Progenitor cell of endocrine pancreas (in vitro differentiated cells): Measurements from ENCODE around the gene MSANTD3. TPM values are rescaled to one million over a fixed set of nuclear protein-coding genes. Genes with fewer than 3 reads are reported as not detected.
"Not testable (repeated sequence)": the region's sequence is repeated elsewhere in the genome, so short reads cannot be mapped to it uniquely, and the experiment has no call there.

Experiments used
- DNase-seq: peaks from one replicate; pipeline ENCODE4 v3.0.0; 2021; ENCODE audit warnings: low spot score; ENCODE audit not compliant: unreplicated experiment
- H3K27ac Mint-ChIP-seq: 2 replicates; pipeline ENCODE4 v1.8.0; 2021; ENCODE audit warnings: mild to moderate bottlenecking, moderate library complexity, mixed read lengths
- H3K27me3 Mint-ChIP-seq: 2 replicates; pipeline ENCODE4 v1.8.0; 2021; ENCODE audit warnings: mixed read lengths
- H3K36me3 Mint-ChIP-seq: 2 replicates; pipeline ENCODE4 v1.8.0; 2022; ENCODE audit warnings: mixed read lengths; ENCODE audit not compliant: insufficient read depth
- H3K4me1 Mint-ChIP-seq: 2 replicates; pipeline ENCODE4 v1.8.0; 2021; ENCODE audit warnings: low read depth, mixed read lengths
- H3K4me3 Mint-ChIP-seq: 2 replicates; pipeline ENCODE4 v1.8.0; 2021; ENCODE audit warnings: low read depth, mild to moderate bottlenecking, moderate library complexity, mixed read lengths
- H3K9me3 Mint-ChIP-seq: 2 replicates; pipeline ENCODE4 v1.8.0; 2021; ENCODE audit warnings: low read depth, mixed read lengths
- long read RNA-seq: library from polyadenylated mRNA; unstranded; transcript quantifications from one replicate; pipeline ENCODE4 v2.0.0, GENCODE V29; 2020
- total RNA-seq: library from RNA; stranded (reverse); gene quantifications from 2 replicates; pipeline ENCODE4 v1.2.1, GENCODE V29; 2021
- TF ChIP-seq, protein P1 (sequence below): fragments of 200-600 bp; sonication (generic); IDR thresholded peaks from one replicate; pipeline ENCODE4 v1.5.0; 2021; ENCODE audit warnings: antibody characterized with exemption, mild to moderate bottlenecking; ENCODE audit not compliant: unreplicated experiment

Gene MSANTD3
- 39.8 and 44.2 TPM in 2 replicates for total RNA-seq
- long read RNA-seq, transcript MSANTD3-203 (3 exons, 1,362 nt) = major isoform, 19 of 25 reads
- long read RNA-seq, partial matches to known transcripts = 3 of 25 reads
- long read RNA-seq, other reads (novel, unspliced or antisense) = 3 of 25 reads

DNA sequence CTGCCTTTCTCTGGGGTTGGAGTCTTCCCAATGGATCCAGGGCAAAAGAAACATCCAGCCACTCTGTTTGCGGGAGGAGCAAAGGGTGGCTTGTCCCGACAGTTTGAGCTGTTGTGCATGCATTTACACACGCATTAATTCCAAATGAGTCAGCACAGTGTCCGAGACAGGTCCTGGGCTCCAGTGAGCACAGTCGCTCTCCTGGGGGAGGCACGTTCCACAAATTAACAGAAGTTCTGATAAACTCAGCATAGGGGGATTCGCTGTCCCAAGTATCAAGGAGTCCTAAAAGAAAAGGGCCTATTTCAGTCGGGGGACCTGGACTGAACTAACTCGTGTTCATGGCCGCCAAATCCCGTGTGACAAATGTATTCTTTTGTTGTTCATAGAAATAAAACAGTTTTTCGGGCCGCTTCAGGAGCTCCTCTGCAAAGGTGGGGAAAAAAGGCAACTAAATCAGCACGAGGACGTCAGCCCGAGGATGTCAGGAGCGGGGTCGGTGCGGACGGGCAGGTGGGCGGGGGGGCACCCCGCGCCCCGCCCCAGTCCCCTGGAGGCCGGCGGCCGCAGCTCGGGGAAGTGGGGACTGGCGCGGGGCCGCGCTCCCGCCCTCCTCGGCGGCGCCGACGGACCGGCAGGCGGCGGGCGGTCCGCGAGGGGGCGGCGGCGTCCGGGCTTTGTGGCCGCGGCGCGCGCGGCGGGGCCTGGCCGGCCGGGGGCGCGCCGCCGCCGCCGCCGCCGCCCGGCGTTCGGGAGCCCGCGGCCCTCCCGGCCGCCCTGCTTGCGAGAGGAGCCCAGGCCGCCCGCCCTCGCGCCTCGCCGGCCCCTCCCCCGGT is at the start of gene MSANTD3:
TSS of gene MSANTD3 (plus strand) at position 614 of the 836 bp plus-strand sequence. CDS start 14,796 bp downstream, outside the sequence.
- peak; percentile 61 for DNase-seq
- TF ChIP-seq, protein P1, sequence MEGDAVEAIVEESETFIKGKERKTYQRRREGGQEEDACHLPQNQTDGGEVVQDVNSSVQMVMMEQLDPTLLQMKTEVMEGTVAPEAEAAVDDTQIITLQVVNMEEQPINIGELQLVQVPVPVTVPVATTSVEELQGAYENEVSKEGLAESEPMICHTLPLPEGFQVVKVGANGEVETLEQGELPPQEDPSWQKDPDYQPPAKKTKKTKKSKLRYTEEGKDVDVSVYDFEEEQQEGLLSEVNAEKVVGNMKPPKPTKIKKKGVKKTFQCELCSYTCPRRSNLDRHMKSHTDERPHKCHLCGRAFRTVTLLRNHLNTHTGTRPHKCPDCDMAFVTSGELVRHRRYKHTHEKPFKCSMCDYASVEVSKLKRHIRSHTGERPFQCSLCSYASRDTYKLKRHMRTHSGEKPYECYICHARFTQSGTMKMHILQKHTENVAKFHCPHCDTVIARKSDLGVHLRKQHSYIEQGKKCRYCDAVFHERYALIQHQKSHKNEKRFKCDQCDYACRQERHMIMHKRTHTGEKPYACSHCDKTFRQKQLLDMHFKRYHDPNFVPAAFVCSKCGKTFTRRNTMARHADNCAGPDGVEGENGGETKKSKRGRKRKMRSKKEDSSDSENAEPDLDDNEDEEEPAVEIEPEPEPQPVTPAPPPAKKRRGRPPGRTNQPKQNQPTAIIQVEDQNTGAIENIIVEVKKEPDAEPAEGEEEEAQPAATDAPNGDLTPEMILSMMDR = peak; percentile 20
- Mint-ChIP-seq H3K36me3 (peaks cover 5% of the 10 kb centered on the region), H3K4me1 (peaks cover 28% of the 10 kb centered on the region), H3K9me3 (no peaks in the 10 kb centered on the region), H3K4me3 (peak within 1 kb of the TSS; percentile 94), H3K27me3 (no peaks in the 10 kb centered on the region), H3K27ac (peak within 1 kb of the TSS; percentile 98)

DNA sequence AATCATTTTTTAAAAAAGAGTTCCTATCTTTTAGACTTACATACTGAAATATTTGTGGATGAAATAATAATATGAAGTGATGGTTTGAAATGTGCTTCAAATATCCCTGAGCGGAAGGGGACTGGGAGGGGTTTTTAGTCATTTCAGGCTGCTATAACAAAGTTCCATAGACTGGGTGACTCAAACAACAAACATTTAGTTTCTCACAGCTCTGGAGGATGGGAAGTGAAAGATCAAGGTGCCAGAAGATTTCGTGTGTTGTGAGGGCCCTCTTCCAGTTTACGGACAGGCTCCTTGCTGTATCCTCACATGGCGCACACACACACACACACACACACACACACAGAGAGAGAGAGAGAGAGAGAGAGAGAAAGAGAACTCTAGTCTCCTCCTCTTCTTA is 47.1 kb upstream of the MSANTD3 start:
- Mint-ChIP-seq H3K27ac (peak overlapping the region; percentile 10), H3K36me3 (peaks cover 7% of the 10 kb centered on the region), H3K27me3 (no peaks in the 10 kb centered on the region)

DNA sequence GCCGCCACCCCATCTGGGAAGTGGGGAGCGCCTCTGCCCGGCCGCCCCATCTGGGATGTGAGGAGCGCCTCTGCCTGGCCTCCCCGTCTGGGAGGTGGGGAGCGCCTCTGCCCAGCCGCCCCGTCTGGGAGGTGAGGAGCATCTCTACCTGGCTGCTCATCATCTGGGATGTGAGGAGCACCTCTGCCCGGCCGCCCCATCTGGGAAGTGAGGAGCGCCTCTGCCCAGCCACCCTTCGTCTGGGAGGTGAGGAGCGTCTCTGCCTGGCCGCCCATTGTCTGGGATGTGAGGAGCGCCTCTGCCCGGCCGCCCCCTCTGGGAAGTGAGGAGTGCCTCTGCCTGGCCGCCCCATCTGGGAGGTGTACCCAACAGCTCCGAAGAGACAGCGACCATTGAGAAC is 34.0 kb upstream of the MSANTD3 start:
- not testable (repeated sequence) for H3K4me3 Mint-ChIP-seq, H3K27me3 Mint-ChIP-seq, H3K4me1 Mint-ChIP-seq, DNase-seq, H3K27ac Mint-ChIP-seq
- Mint-ChIP-seq H3K36me3 (peaks cover 14% of the 10 kb centered on the region), H3K9me3 (peaks cover 12% of the 10 kb centered on the region)

More for the DNA sequence above, 47.1 kb upstream of the MSANTD3 start:
- H3K4me1 Mint-ChIP-seq = peaks cover 3% of the 10 kb centered on the region
- peaks cover 4% of the 10 kb centered on the region for H3K9me3 Mint-ChIP-seq
- no peak overlapping the region for H3K4me3 Mint-ChIP-seq
- no peak for DNase-seq
- TF ChIP-seq, protein P1 = no peak

DNA sequence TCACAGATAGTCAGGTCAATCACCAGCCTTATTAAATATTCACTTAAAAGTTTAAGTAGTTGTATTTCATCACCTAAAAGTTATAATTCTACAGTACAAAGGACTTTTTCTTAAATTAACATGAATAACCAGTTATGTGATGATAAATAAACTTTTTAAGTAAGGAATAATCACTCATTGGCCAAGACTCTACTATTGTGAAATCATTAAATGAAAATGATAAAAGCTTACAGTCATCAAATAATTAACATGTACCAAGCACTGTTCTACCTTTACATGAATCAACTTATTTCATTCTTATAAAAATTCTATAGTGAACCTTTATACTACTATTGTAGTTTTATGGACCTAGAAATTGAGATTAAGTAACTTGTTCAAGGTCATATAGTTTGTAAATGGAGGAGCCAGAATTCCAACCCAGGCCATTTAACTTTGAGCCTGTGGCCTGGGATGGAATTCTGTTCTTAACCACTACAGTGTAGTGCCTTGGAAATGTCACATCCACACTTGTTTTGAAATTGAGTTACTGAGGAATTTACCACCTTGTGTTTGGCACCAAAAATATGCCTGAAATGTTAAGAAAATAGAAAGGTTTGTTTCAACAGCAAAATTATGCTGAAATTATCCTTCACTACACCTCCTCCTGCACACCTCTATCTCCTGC is 32.8 kb upstream of the MSANTD3 start:
- DNase-seq = no peak
- Mint-ChIP-seq H3K4me1 (no peaks in the 10 kb centered on the region), H3K4me3 (no peak overlapping the region), H3K9me3 (peaks cover 12% of the 10 kb centered on the region), H3K27me3 (no peaks in the 10 kb centered on the region), H3K27ac (no peak overlapping the region), H3K36me3 (peaks cover 14% of the 10 kb centered on the region)
- TF ChIP-seq, protein P1 = no peak

DNA sequence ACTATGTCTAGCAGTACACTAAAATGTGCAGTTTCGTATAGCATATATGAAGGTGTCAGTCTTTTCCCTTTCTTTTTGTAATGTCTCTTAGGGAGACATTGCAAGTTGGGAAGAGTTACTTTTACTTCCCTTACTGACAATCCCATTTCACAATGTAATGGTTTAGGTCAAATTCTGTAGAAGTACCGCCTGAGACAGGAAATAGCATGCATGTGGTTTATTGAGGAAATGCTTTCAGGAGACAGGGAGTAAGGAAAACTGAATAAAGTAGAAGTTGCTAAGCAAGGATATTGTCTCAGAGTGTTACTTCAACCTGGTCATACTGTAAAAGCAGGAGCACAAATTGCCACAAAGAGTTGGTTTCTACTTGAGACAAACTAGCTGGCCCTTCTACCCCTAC is 32.1 kb upstream of the MSANTD3 start:
- no peak for DNase-seq
- H3K36me3 Mint-ChIP-seq = peaks cover 13% of the 10 kb centered on the region
- H3K27me3 Mint-ChIP-seq = no peaks in the 10 kb centered on the region
- no peak overlapping the region for H3K4me3 Mint-ChIP-seq
- H3K4me1 Mint-ChIP-seq = no peaks in the 10 kb centered on the region
- TF ChIP-seq, protein P1 = no peak
- no peak overlapping the region for H3K27ac Mint-ChIP-seq
- H3K9me3 Mint-ChIP-seq = peaks cover 12% of the 10 kb centered on the region
